Left cardiac atrium (tissue), 4 donors: ENCODE results near the gene TTC8. TPM values are rescaled to one million over a fixed set of nuclear protein-coding genes. Genes with fewer than 3 reads are reported as not detected.

Experiments used
- ATAC-seq, 2 donors: fragments of 200-7000 bp; cut with Tn5 transposase; one replicate each; pipeline ENCODE4 v1.9.1; 2020; ENCODE audit warnings: mild to moderate bottlenecking in 2 of 2, moderate library complexity in 2 of 2
- DNase-seq: peaks from one replicate; pipeline ENCODE4 v3.0.0-alpha.2; 2020
- intact Hi-C, 2 donors: fragments of 100-400 bp; cut with DNase I; formaldehyde crosslinking; loops; one replicate each; pipeline versions ENCODE4 v1.14.1 to v1.15.1; 2022 to 2023
- total RNA-seq, 2 donors: library from RNA; stranded (reverse); fragmentation: NEBNext Ultra II Directional; extraction: Animal tissue kit (Norgen Biotek cat#: 25700); gene quantifications; one replicate each; pipeline ENCODE4 v1.2.1, GENCODE V29; 2021
- donor health status: DM: no; HTN: yes; CAD: no.
- donor health status: DM: no; HTN: yes; CAD: no; lungs with severe emphysema.
- donor health status: DM: yes; HTN: yes; CAD: no.
- donor health status: Dilated cardiomyopathy.

TTC8 gene
- total RNA-seq, 2 donors from 2014 or later, result 8.7 to 9.3 TPM

DNA sequence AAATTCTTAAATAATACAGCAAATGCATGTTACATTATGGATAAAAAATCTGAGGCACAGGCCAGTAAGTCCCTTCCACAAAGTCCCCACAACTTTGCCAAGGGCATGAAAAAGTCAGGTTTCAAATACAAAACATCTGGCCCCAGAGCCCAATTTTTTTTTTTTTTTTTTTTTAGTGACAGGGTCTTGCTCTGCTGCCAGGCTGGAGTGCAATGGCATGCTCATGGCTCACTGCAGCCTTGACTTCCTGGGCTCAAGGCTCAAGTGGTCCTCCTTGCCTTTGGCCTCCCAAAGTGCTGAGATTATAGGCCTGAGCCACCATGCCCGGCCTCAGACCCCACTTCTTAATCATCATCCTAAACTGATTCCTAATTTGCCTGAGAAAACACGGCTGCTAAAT, 3.1 kb upstream of the TTC8 start:
- intact Hi-C loops, result no loop called here
- DNase-seq (no peak), ATAC-seq (no peak)

- DNase-seq, result no peak
- intact Hi-C loops, result no loop called here
- no peak for ATAC-seq
These were observed 2.6 kb upstream of the TTC8 start for GRCh38 chr14:88821888-88822287.

- ATAC-seq (no peak), DNase-seq (no peak)
- intact Hi-C loops, result no loop called here
These were observed 510 bp upstream of the TTC8 start for GRCh38 chr14:88823968-88824313.

GRCh38 chr14:88825078-88825458, 617 bp downstream of the TTC8 start:
- peak in 1 of 2 donors; percentile 7 for ATAC-seq
- intact Hi-C loops, result no loop called here
- DNase-seq, result no peak

GRCh38 chr14:88825503-88825902, 1.1 kb downstream of the TTC8 start:
- ATAC-seq, result no peak
- intact Hi-C loops, result no loop called here
- no peak for DNase-seq

DNA sequence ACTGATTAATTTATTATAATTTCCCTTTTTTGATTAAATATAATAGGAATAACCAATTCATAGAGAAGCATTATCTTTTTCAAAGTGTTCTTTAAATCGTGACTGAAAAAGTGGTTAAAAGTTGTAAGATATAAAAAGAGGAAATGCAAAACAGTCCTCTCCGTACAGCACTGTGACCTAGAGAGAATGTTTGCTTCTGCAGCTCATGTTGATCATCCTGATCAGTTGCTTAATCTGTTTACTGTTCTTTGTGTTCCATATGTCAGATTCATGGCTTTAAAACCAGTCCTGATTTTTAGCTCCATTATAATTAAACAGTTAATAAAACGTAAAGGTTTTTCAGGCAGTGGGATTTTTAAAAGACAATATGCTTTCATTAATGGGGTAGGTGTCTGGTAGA, 4.7 kb downstream of the TTC8 start:
- DNase-seq (no peak), ATAC-seq (no peak)
- intact Hi-C loops, result no loop called here

- DNase-seq (no peak), ATAC-seq (no peak)
- intact Hi-C loops, result no loop called here
These were observed 5.3 kb downstream of the TTC8 start for GRCh38 chr14:88829685-88830302.

GRCh38 chr14:88831284-88831683, 6.8 kb downstream of the TTC8 start:
- peak in 1 of 2 donors; percentile 96 for ATAC-seq
- DNase-seq, result no peak
- intact Hi-C loops, result no loop called here

- DNase-seq (no peak), ATAC-seq (peak in 1 of 2 donors; percentile 45)
- intact Hi-C loops, result no loop called here
These were observed 10.5 kb downstream of the TTC8 start for GRCh38 chr14:88834883-88835431.

- no peak for ATAC-seq
- intact Hi-C loops, result no loop called here
These were observed 11.2 kb downstream of the TTC8 start for GRCh38 chr14:88835661-88836060.

DNA sequence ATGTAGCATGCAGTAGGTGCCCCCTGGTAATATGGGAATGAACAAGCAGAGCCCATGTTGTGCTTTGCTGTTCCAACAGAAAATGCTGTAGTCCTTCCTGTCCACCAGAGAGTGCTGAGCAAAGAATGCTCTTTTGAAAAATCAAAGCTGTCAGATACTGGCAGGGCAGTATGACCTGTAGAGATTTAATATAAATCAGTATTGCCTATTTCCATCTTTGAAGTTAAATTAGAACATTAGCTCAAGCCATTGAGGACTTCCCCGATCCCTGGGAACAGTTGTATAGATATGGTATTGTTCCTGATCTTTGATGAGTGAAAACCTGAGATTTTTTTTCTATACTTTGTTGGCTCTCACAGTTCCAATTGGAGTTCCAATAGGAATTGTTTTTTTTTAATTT, 13.0 kb downstream of the TTC8 start:
- intact Hi-C loops, result no loop called here
- DNase-seq, result no peak
- no peak for ATAC-seq

More at GRCh38 chr14:88835661-88836060, 11.2 kb downstream of the TTC8 start:
- DNase-seq, result no peak

GRCh38 chr14:88838015-88838414, 13.6 kb downstream of the TTC8 start:
- intact Hi-C loops, result no loop called here
- DNase-seq (no peak), ATAC-seq (no peak)

DNA sequence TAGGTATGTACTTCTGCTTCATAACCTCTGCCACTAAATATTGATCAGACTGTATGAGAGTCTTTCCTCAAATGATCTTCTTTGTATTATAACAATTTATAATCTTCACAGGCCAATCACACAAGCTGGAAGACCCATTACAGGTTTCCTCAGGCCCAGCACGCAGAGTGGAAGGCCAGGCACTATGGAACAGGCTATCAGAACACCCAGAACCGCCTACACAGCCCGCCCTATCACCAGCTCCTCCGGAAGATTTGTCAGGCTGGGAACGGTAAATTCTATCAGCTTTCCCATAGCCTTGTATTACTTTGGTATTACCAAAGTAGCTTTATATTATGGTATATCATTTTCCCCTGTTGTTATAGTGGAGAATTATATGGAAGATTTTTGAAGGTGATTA, 16.5 kb downstream of the TTC8 start:
- ATAC-seq, result no peak
- intact Hi-C loops, result no loop called here
- no peak for DNase-seq

DNA sequence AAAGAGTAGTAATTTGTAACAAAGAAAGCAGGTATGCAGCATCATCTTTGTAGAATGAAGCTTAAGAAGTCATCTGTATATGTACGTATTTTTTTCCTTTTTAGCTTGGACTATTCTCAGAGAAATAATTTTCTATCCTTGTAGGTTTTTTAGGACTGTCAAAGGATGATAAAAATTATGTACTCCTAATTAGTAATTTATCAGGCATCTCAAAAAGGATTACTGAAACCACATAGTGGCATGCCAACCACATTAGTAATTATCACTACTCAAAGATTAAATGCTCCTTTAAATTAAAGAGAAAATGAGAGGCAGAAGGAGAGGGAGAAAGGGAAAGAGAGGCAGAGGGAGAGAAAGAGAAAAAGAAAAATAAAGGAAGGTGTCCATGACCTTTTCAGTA, 17.3 kb downstream of the TTC8 start:
- ATAC-seq (no peak), DNase-seq (no peak)
- intact Hi-C loops, result no loop called here

GRCh38 chr14:88842414-88842813, 18.0 kb downstream of the TTC8 start:
- no peak for DNase-seq
- ATAC-seq, result no peak
- intact Hi-C loops, result no loop called here

DNA sequence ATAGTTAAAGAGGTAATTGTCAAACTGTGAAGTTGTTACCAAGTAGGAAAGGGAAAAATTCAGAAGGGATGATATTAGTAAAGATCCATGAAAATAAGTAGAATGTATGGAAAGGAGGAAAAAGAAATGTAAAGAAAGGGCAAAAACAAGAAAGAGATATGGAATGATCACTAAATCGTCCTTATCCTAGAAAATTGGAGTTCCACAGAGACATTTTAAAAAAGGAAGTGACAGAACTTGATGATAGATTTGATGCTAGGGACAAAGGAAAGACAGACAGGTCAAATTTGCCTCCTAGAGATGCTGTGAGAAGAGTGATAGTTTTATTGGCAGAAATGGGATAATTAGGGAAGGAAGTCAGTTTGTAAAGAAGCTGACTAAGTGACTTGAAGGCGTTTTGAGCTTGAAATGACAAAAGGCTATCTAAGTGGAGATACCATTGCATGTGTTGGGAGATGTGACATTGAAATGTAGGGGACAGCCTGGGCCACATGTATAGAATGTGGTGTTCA, 20.6 kb downstream of the TTC8 start:
- no peak for ATAC-seq
- no peak for DNase-seq
- intact Hi-C loops, result no loop called here

GRCh38 chr14:88848571-88848970, 24.1 kb downstream of the TTC8 start:
- ATAC-seq (no peak), DNase-seq (no peak)
- intact Hi-C loops, result no loop called here

- intact Hi-C loops, result no loop called here
- no peak for DNase-seq
- ATAC-seq, result no peak
These were observed 25.3 kb downstream of the TTC8 start for GRCh38 chr14:88849716-88850115.

- intact Hi-C loops, result no loop called here
- DNase-seq, result no peak
- ATAC-seq, result no peak
These were observed 27.1 kb downstream of the TTC8 start for GRCh38 chr14:88851587-88851986.

GRCh38 chr14:88852632-88853031, 28.2 kb downstream of the TTC8 start:
- no peak for ATAC-seq
- intact Hi-C loops, result no loop called here
- no peak for DNase-seq

DNA sequence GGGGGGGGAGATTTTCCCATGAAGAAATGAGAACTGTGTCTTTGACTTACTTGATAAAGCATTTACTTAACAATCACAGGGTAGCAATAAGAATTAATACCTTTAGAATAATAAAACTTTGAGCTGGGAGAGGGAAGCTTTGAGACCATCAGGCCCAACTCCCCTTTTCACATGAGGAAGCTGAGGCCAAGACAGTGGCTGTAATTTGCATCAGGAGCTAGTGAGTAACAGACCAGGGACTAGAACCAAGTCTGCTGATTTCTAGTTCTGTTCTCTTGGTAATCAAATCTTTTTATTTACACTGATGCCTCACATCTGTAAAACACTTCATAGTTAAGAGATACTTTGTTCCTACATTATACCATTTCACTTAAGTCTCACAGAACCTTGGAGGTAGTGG, 28.7 kb downstream of the TTC8 start:
- no peak for ATAC-seq
- intact Hi-C loops, result no loop called here

More for the DNA sequence above, 28.7 kb downstream of the TTC8 start:
- DNase-seq, result no peak
